Myocyte (in vitro differentiated cells): Measurements from ENCODE around the gene PPM1E. TPM values are rescaled to one million over a fixed set of nuclear protein-coding genes. Genes with fewer than 3 reads are reported as not detected.

Experiments used
- DNase-seq: peaks from one replicate; pipeline ENCODE4 v3.0.0-alpha.2; 2012; ENCODE audit warnings: low read depth
- total RNA-seq: library from RNA; depleted of rRNA; stranded (reverse); fragments of >200 nt; gene quantifications from 2 replicates; pipeline ENCODE4 v1.2.3, GENCODE V29; 2014

PPM1E gene
- total RNA-seq, 1 donor from 2014 or later: 11.1 TPM

DNA sequence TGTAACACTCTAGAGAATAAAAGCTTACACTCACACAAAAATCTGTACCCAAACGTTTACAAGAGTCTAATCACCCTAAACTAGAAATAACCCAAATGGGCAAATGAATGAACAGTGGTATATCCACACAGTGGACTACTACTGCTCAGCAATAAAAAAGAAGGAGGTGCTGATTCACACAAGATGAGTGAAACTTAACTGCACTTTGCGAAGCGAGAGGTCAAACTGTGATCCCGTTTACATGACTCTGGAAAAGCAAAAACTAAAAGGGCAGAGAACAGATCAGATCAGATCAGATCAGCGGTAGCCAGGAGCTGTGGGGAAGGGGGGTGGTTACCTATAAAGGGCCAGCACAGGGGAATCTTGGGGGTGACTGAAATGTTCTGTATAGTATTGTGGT lies 237.7 kb downstream of the PPM1E start:
- no peak for DNase-seq

DNA sequence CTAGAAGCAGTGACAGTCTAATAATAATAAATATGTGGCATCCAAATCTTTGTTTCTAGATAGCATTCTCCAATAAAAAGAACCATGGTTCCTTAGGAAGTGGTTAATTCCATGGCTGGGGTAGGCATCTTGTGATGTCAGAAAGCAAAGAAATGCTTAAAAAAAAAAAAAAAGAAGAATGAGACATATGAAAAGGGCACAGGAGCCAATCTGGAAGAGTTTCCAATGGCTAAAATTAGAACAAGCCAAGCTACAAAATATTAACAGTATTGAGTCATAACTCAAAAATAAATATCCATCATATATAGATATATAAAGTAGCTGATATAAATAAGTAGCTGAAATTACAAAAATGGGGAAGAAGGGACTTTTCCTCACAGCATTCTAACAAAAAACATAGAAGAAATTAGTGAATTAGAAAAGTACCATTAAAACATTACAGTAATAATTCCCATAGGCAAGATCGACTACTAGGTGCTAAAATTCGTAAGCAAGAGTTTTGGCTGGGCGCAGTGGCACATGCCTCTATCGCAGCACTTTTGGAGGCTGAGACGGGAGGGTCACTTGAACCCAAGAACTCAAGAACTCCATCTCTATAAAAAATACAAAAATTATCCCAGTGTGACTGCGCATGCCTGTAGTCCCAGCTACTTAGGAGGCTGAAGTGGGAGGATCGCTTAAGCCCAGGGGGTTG lies 239.7 kb downstream of the PPM1E start:
- no peak for DNase-seq

DNA sequence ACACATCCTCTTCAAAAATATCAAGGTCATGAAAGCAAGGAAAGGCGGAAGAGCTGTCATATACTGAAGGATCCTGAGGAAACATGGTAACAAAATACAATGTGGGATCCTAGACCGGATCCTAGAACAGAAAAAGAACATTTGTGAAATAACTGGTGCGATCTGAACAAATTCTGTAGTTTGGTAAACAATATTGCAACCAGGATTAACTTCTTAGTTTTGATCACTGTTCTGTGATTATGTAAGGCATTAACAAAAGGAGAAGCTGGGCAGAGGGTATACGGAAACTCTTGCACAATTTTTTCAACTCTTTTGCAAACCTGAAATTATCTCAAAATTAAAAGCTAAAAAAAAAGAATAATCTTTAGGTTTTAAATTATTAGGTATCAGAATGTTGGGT lies 241.3 kb downstream of the PPM1E start:
- no peak for DNase-seq

DNA sequence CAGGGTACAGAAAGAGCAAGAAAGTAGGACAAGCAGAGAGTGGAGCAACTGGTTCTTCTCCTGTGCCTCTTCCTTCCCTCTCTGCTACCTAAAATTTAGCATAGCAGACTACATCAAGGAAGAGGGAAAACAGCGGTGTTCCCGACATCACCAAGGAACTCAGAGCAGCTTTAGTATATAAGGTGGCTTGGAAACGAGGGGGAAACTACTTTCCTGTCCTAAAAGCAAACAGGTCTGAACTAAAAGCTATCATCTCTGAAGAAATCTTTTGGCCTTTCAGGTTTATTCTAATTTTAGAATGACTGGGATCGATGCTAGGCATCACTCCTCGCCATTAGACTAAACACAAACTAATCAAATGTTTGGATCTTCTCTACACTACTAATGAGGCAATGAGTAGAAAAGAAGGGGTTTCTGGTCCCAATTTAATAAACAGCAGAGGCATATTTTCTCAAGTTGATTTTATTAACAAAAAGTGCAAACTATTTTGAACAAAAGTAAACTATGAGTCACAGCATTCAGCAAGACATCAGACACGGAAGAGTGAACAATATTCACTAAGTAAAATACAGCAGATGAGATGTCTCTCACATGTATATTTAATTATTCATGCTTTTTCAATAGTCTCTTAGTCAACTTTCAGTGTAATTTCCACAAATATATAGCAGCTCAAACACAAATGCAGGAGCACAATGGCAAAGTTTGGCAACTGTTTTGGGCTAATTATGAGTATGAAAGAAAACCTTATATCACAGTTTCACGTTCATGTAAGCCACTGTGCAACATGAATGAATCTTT lies 242.3 kb downstream of the PPM1E start:
- DNase-seq: no peak

DNA sequence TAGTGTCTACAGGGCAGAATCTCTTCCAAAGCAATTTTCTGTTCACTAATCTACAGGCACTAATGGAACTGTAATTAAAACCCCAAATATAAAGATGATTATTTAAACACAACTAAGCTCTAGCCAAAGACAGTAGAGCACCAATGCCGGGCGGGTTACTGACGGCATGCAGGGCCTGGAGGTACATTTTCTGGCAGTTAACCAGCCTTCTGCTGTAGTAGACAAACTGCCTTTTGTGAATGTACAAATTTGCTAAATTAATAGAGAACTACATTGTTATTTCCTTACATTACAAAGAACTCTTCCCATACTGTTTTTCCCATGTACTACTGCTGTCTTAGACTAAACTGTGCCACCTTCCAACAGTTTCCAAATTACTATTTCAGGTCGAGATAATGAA lies 243.2 kb downstream of the PPM1E start:
- no peak for DNase-seq

DNA sequence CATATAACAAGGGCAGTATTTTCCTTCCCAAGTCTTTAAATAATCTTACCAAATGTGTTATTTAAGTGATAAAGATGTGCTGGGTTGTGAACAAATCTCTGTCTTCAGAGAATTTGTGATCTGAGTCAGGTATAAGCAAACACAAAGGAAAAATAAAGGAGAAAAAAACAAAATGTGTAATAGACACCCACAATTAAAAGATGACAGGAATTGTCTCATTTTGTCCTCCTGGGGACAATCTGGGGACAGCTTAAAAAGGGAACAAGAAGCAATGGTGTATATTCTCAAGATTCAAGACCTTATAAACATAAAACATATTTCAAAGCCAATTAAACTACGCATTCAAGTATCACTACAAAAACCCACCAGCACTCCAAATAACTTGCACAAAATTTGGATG lies 243.8 kb downstream of the PPM1E start:
- DNase-seq: no peak

DNA sequence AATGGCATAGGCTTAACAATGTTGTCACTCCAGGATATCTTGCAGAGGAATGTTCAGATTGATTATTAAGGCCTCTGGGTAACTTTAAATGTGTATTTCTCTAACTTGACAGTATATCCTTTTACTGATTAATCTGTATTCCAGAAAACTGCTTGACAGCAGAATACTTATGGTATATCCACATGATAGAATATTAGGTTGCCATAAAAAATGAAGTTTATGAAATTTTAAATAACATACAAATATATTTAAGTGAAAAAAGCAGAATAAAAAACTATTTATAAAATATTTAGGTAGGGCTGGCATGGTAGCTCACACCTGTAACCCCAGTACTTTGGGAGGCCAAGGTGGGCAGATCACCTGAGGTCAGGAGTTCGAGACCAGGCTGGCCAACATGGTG lies 244.4 kb downstream of the PPM1E start:
- DNase-seq: no peak

DNA sequence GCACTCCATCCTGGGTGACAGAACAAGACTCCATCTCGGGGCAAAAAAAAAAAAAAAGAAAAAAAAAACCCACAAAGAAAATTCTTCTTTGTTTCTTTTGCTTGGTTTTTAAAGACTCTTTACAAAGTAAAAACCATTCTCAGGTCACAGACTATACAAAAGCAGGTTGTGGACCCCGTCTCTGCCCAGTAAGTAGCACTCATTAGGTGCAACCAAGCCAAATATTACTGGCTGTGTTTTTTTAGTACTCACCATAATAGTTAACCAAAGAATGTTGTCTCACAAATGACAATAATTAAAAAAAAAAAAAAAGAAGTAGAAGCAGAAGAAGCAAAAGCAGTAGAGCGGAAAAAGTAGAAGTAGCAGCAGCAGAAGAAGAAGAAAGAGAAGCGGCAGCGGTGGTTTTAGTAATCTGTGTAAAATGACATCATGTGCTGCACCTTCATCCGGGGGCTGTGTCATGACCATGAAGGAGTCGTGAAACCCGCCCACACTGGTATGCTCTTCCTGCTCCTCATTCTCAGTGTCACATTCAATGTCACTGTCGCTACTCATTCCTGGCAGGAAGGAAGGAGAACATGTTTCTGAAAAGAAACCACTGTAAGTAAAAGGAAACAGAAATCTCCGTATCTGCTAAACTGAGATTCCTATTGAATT lies 245.6 kb downstream of the PPM1E start:
- peak; percentile 53 for DNase-seq

DNA sequence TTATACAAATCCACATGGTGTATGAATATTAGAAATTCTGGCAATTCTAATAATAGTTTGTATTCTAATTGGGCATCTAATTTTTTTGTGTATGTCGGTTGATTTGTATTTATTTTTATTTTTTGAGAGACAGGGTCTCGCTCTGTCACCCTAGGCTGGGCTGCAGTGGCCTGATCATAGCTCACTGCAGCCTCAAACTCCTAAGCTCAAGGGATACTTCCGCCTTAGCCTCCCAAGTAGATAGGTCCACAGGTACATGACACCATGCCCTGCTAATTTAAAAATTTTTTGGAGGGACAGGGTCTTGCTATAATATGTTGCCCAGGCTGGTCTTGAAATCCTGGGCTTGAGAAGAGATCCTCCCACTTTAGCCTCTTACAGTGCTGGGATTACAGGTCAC lies 246.5 kb downstream of the PPM1E start:
- no peak for DNase-seq

DNA sequence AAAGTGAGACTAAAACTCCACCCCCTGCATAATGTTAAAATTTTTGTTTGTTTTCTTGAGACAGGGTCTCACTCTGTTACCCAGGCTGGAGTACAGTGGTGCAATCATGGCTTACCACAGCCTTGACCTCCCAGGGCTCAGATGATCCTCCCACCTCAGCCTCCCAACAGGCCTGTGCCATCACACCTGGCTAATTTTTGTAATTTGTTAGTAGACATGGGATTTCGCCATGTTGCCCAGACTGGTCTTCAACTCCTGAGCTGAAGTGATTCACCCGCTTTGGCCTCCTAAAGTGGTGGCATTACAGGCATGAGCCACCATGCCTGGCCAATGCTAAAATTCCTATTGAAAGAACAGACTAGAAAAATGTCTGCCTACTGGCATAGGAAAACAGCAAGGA lies 247.2 kb downstream of the PPM1E start:
- DNase-seq: no peak

DNA sequence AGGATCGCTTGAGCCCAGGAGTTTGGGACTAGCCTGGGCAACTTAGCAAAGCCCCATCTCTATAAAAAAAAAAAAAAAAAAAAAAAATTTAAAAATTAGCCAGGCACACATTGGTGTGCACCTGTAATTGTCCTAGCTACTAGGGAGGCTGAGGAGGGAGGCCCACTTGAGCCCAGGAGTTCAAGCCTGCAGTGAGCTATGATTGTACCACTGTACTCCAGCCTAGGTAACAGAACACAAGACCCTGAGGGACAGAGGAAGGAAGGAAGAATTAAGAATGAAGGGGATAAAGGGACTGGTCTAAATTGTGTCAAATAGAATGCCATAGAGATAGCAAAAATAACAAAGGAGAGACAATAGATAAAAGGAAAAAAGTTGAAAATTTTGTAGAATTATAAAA lies 248.2 kb downstream of the PPM1E start:
- DNase-seq: no peak

DNA sequence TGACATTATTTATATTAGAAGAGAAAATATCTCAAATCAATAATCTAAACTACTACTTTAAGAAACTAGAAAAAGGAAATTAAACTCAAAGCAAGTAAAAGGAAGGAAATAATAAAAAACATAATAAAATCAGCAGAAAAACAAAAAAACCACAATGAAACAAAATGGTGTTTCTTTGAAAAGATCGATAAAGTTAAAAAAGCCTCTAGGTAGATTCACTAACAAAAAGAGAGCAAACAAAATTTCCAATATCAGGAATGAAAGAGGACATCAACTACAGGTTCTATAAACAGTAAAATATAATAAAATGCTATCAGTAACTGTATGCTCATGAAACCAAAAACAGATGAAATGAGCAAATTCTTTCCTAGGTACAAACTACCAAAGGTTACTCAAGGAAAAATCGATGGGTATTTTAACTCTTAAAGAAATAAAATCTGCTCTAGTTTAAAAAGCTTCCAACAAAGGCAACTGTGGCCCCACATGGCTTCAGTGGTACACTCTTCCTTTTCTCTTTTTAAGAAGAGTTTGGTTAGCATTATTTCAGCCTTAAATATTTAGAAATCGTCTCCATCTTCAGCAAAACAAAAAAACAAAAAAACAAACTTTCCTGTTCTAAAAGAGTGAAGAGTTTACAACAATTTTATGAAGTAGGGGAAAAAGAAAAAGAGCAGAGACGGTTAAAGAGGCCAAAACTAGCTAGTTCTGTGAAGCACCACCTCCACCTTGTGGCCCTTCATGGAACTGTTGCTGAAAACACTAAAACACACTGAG lies 248.9 kb downstream of the PPM1E start:
- DNase-seq: peak; percentile 74

DNA sequence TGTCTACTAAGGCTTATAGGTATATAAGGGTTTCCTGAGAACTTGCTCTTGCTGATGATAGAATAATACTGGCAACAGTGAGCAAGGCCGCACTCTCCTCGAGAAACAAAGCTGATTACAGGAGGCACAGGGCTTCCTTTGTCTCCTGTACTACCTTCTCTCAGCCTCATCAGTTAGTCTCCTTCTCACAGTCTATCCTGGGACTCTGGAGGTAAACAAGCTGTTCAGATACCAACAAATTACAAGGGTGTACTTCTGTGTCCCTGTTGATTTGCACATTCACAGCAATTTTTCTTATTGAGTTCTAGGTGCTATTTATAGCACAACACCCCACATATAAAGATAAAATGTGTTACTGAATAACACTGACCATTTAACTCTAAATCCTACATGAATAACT lies 252.3 kb downstream of the PPM1E start:
- no peak for DNase-seq

DNA sequence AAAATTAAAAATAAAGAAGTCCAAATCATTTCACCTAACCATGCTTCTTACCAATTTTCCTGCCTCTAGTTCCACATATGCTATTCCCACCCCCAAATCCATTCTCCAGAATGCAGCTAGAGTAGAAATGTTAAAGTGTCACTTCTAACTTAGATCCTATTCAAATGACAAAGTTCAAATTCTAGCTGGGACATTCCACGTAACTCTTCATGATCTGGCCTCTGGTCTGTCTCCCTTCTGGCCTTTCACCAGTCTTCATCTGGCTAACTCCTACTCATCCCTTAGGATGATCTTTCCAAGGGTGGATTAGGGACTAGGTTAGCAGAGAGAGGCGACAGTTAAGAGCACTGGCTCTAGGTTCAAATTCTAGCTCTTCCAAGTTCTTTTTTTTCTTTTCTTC lies 253.1 kb downstream of the PPM1E start:
- DNase-seq: no peak

DNA sequence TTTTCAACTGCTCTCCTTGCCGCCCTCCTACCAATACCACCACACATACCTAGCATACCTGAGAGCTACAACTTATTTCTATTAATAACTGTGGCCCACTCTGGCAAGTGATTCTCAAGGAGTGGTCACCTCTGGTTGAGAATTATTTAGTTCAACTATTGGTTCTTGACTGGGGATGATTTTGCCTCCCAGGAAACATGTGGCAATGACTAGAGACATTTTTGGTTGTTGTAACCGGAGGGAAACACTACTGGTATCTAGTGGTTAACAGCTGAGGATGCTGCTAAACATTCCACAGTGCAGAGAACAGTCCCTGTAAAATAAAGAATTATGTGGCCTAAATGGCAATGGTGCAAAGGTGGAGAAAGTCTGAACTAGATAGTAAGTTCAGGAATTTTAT lies 254.4 kb downstream of the PPM1E start:
- DNase-seq: peak; percentile 82

DNA sequence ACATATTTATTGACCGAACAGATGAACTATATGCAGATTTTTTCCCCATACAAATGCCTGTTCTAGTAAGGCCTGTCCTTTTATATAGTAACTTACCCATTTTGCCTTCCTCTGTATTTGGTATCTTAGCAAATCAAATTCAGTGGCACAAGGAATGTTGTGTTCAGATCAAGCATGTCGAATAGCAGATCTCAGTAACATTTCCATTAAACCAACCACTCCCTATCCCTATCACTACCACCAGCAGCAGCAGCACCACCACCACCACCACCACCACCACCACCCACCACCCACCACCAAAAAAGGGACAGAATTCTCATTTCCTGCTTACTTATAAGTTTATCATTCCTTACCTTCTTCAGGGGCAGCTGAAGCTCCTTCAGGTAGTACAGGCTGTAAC lies 256.3 kb downstream of the PPM1E start:
- DNase-seq: no peak

DNA sequence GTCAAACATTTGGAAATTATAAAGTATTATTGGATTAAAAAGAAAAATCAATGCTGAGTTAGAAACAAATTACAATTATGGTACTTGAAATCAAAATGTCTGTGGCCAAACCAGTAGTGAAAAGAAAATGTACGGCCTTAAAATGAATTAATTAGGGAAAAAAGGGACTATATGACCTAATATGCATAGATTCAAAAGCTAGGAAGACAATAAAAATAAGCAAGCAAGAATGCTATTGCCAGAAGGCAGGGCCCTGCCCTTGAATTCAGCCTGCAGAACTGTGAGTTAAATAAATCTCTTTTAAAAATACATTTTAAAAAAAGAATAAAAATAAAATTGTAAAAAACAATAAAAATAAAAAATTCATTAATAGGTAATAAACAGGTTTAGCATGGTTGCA lies 262.4 kb downstream of the PPM1E start:
- DNase-seq: no peak

DNA sequence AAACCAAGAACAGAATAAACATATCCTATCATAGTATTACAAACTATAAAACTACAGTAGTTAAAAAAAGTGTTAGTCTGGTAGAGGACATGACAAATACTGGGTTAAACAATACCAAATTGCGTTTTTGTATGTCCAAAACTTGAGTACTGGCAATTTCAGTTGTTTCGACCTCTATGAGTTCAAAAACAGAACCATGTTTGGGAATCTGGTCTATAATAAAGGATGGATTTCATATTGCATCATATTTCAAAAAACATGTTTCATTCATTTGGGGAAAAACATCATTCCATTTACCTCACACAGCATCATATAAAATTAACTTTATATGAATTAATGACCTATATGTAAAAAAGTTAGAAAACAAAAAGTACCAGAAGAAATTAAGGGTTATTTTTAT lies 269.3 kb downstream of the PPM1E start:
- DNase-seq: no peak

DNA sequence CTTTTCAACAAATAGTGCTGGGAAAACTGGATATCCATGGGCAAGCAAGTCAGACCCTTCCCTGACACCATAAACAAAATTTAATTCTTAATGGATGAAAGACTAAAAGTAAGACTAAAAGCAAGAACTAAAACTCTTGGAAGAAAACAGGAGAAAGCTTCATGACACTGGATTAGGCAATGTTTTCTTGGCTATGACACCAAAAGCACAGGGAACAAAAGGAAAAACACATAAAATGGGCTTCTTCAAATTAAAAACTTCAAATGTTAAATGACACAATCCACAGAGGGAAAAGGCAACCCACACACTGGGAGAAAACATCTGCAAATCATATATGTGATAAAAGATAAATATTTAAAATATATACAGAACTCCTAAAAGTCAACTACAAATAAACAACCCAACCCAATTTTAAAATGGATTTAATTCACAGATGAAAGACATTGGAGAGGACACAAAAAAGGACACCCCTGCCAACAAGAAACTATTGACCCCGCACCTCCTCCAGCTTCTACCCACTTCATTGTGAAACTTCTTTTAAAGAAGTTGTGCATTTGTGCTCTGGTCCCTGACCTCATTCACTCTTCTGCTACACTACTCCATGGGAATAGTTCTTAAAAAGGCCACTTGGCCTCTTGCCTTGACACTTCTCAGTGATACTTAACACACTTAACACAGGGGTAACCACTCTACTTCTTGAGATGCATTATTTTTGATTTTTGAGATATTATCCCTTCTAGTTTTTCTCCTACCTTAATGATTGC lies 270.7 kb downstream of the PPM1E start:
- DNase-seq: no peak

DNA sequence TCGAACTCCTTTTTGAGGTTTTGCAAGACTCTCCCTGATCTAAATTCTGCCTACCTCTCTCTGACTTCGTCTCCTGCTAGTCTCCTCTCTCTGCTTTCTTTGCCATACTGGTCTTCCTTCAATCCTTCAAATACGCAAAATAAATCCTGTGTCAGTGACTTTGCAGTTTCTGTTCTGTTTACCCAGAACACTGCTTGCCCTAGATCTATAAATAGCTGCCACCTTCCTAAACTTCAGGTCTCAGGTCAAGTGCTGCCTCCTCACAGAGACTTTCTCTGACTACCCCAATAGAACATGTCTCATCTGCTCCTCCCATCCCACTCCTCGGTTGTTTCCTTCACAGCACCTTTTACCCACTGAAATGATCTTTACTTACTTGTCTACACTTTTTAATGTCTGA lies 272.1 kb downstream of the PPM1E start:
- no peak for DNase-seq

DNA sequence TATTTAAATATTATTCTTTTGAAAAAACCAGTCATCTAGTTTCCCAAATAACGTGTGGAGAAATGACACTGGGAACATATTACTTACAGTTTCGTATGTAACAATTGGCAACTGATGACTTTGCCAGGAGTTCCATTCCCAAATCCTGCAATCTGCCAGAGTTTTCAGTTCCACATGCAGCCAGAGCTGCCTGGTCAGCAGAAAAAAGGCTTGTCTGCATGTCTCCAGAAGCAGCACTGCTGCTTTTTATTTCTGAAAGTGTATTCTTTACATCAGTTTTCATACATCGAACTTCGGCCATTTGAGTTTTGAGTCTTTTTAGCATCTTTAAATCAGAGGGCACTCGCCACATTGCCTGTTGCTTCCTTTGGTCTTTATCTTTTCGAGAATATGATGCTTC lies 272.7 kb downstream of the PPM1E start:
- no peak for DNase-seq
